Measurements from ENCODE around the gene FDXACB1.
A peak's percentile ranks its signal among the peaks of the same experiment; 100 is the strongest.
"Not testable (repeated sequence)": the region's sequence is repeated elsewhere in the genome, so short reads cannot be mapped to it uniquely, and the experiment has no call there.

The FDXACB1 gene

GRCh38 chr11:111908639-111909305 is 29.8 kb upstream of the FDXACB1 start:
- DNase-seq = no peak

- no peak for DNase-seq
These were observed 27.7 kb upstream of the FDXACB1 start for GRCh38 chr11:111906680-111907079.

GRCh38 chr11:111905411-111905810 is 26.4 kb upstream of the FDXACB1 start:
- no peak for DNase-seq

- DNase-seq = no peak
These were observed 7.9 kb upstream of the FDXACB1 start for GRCh38 chr11:111886844-111887243.

- DNase-seq = no peak
These were observed 7.1 kb upstream of the FDXACB1 start for GRCh38 chr11:111886032-111886431.

- not testable (repeated sequence) for DNase-seq
These were observed 6.1 kb upstream of the FDXACB1 start for GRCh38 chr11:111885053-111885452.

- DNase-seq = no peak
These were observed 3.2 kb upstream of the FDXACB1 start for GRCh38 chr11:111882202-111882601.

- DNase-seq = no peak
These were observed 634 bp upstream of the FDXACB1 start for GRCh38 chr11:111879637-111879960.

- peak; percentile 57 for DNase-seq
These were observed 548 bp downstream of the FDXACB1 start for GRCh38 chr11:111878385-111878848.

- no peak for DNase-seq
These were observed 7.2 kb downstream of the FDXACB1 start for GRCh38 chr11:111871693-111872161.

GRCh38 chr11:111870886-111871692 is 7.9 kb downstream of the FDXACB1 start, which contains the start of gene ALG9:
Gene ALG9, minus strand, starts transcription at chr11:111871581. Its CDS starts 99 bp downstream, at chr11:111871482.
- DNase-seq = peak; percentile 52

GRCh38 chr11:111870522-111870885 is 8.5 kb downstream of the FDXACB1 start:
- no peak for DNase-seq

GRCh38 chr11:111870113-111870512 is 8.9 kb downstream of the FDXACB1 start:
- DNase-seq = no peak

GRCh38 chr11:111860257-111860656 is 18.7 kb downstream of the FDXACB1 start:
- DNase-seq = no peak

- DNase-seq = no peak
These were observed 23.5 kb downstream of the FDXACB1 start for GRCh38 chr11:111855506-111855905.

- DNase-seq = no peak
These were observed 26.9 kb downstream of the FDXACB1 start for GRCh38 chr11:111852103-111852502.

- no peak for DNase-seq
These were observed 27.3 kb downstream of the FDXACB1 start for GRCh38 chr11:111851636-111852035.

- DNase-seq = no peak
These were observed 27.9 kb downstream of the FDXACB1 start for GRCh38 chr11:111851067-111851466.

GRCh38 chr11:111849631-111850030 is 29.3 kb downstream of the FDXACB1 start:
- DNase-seq = no peak

GRCh38 chr11:111846636-111847035 is 32.3 kb downstream of the FDXACB1 start:
- DNase-seq = no peak

- DNase-seq = no peak
These were observed 32.9 kb downstream of the FDXACB1 start for GRCh38 chr11:111846063-111846462.

- DNase-seq = no peak
These were observed 33.5 kb downstream of the FDXACB1 start for GRCh38 chr11:111845276-111846028.

GRCh38 chr11:111843661-111844060 is 35.3 kb downstream of the FDXACB1 start:
- no peak for DNase-seq

All from DMS 273 treated with DMSO at 0.1 percent for 48 hours (cell line).